Spleen (tissue), 7 donors: ENCODE results near the gene MTG2.
A peak's percentile ranks its signal among the peaks of the same experiment; 100 is the strongest.

Experiments
- CTCF ChIP-seq, 11 experiments: fragments of 200-600 bp in 7 of 11; fragments of 450-650 bp in 4 of 11; sonication (generic) in 4 of 11; IDR thresholded peaks in 8 of 11; conservative IDR thresholded peaks in 3 of 11; 1 replicate in 7 of 11; 2 replicates in 4 of 11; pipeline versions ENCODE4 v1.4.0 to v1.8.0; 2016 to 2021; ENCODE audit warnings: antibody characterized with exemption in 11 of 11, inconsistent platforms in 4 of 11, mild to moderate bottlenecking in 1 of 11
- POLR2A ChIP-seq, 3 donors: fragments of 450-650 bp; IDR thresholded peaks; one replicate each; pipeline ENCODE4 v1.5.1; 2017; ENCODE audit warnings: antibody characterized with exemption in 3 of 3, mild to moderate bottlenecking in 1 of 3
- POLR2AphosphoS5 ChIP-seq, 3 donors: sonication (generic); formaldehyde crosslinking; IDR thresholded peaks; one replicate each; pipeline ENCODE4 v1.5.1; 2017; ENCODE audit warnings: antibody characterized with exemption in 3 of 3
- donor health status: DM: no; HTN: no; CAD: no; lungs with moderate emphysema.
- donor health status: DM: no; HTN: no; CAD: no.
- donor health status: DM: no; HTN: no; CAD: no.

DNA sequence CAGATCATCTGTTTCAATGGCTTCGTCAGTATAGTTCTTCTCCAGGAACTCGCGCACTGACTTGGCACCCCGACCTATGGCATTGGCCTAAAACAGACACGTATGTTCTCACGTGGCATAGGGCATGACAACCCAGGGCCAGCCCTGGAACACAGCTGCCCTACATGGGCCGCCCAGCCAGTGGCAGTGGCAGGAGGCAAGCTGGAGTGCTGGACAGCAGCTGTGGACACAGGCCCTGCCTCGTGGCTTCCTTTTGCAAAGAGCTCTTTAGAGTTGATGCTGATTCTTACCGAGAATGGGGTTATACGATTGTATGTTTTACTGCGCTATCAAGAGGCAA, 44.7 kb upstream of the MTG2 start:
- TF ChIP-seq POLR2A (IDR thresholded peaks at IDR 0.05) (no peak), POLR2AphosphoS5 (IDR thresholded peaks at IDR 0.05) (peak in 2 of 3 donors; percentile 35 to 64), CTCF (IDR thresholded peaks at IDR 0.05 in 8 of 11, conservative IDR thresholded peaks at IDR 0.05 in 3 of 11) (no peak)
